HUES64 (cell line): Measurements from ENCODE around the gene SUMO3.

Experiments used
- H3K27ac ChIP-seq: 2 replicates; pipeline ENCODE4 v1.7.0; 2013; ENCODE audit warnings: low read depth, low read length, inconsistent platforms
- H3K27me3 ChIP-seq: 2 replicates; pipeline ENCODE4 v1.6.1; 2013; ENCODE audit warnings: mild to moderate bottlenecking, low read length; ENCODE audit not compliant: insufficient read depth
- H3K36me3 ChIP-seq: 2 replicates; pipeline ENCODE4 v1.6.1; 2013; ENCODE audit warnings: mild to moderate bottlenecking, low read length; ENCODE audit not compliant: insufficient read depth
- H3K4me1 ChIP-seq: 2 replicates; pipeline ENCODE4 v1.6.1; 2013; ENCODE audit warnings: mild to moderate bottlenecking, low read length, moderate library complexity; ENCODE audit not compliant: insufficient read depth
- H3K4me3 ChIP-seq: 2 replicates; pipeline ENCODE4 v1.5.1; 2013; ENCODE audit warnings: mild to moderate bottlenecking, low read length, moderate library complexity
- H3K9ac ChIP-seq: 2 replicates; pipeline ENCODE4 v1.6.1; 2013; ENCODE audit warnings: mild to moderate bottlenecking, low read depth, low read length
- H3K9me3 ChIP-seq: 2 replicates; pipeline ENCODE4 v1.6.1; 2013; ENCODE audit warnings: low read depth, low read length; ENCODE audit not compliant: insufficient read depth
- WGBS: fragments of 150-250, 120-280 bp; methylation state at CpG from one replicate; pipeline ENCODE4 v1.1.7; 2013; ENCODE audit warnings: missing lambda C conversion rate; 5-methylcytosine and 5-hydroxymethylcytosine counted together

The SUMO3 gene

DNA sequence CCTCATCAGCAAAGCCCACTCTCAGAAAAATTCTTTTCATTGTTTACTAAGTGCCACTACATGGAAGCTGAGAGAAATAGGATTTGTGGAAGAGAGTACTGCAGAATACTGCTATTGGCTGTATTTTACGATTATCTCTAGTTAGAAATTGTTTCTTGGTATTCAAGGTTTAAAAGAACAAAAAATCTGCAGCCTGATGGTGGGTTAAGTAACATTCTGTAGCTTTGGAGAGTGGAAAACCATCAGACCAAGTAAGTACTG lies 28.3 kb upstream of the SUMO3 start:
- Histone ChIP-seq H3K4me1 (peaks cover 6% of the 10 kb centered on the region), H3K4me3 (peak overlapping the region; percentile 37), H3K27ac (no peak overlapping the region), H3K9ac (no peak overlapping the region), H3K27me3 (no peaks in the 10 kb centered on the region), H3K9me3 (no peaks in the 10 kb centered on the region), H3K36me3 (peaks cover 26% of the 10 kb centered on the region)
- 85% methylated on average over 1 of the region's 1 CpG for WGBS

- no peaks in the 10 kb centered on the region for H3K9me3 ChIP-seq
- peaks cover 6% of the 10 kb centered on the region for H3K4me1 ChIP-seq
- peaks cover 21% of the 10 kb centered on the region for H3K36me3 ChIP-seq
- peak overlapping the region; percentile 37 for H3K4me3 ChIP-seq
- H3K27ac ChIP-seq = no peak overlapping the region
- no peaks in the 10 kb centered on the region for H3K27me3 ChIP-seq
- WGBS = 25% methylated on average over 34 of the region's 34 CpGs
- no peak overlapping the region for H3K9ac ChIP-seq
These were observed 27.8 kb upstream of the SUMO3 start for GRCh38 chr21:44845418-44846223.

- no peak overlapping the region for H3K9ac ChIP-seq
- WGBS = 54% methylated on average over 16 of the region's 16 CpGs
- no peaks in the 10 kb centered on the region for H3K9me3 ChIP-seq
- H3K36me3 ChIP-seq = peaks cover 7% of the 10 kb centered on the region
- H3K27ac ChIP-seq = no peak overlapping the region
- no peak overlapping the region for H3K4me3 ChIP-seq
- no peaks in the 10 kb centered on the region for H3K27me3 ChIP-seq
- H3K4me1 ChIP-seq = peaks cover 6% of the 10 kb centered on the region
These were observed 26.4 kb upstream of the SUMO3 start for GRCh38 chr21:44844256-44844655.

- Histone ChIP-seq H3K9me3 (no peaks in the 10 kb centered on the region), H3K27me3 (no peaks in the 10 kb centered on the region), H3K9ac (no peak overlapping the region), H3K4me1 (peaks cover 6% of the 10 kb centered on the region), H3K27ac (no peak overlapping the region), H3K4me3 (no peak overlapping the region), H3K36me3 (no peaks in the 10 kb centered on the region)
- 90% methylated on average over 22 of the region's 23 CpGs for WGBS
These were observed 25.0 kb upstream of the SUMO3 start for GRCh38 chr21:44842721-44843445.

DNA sequence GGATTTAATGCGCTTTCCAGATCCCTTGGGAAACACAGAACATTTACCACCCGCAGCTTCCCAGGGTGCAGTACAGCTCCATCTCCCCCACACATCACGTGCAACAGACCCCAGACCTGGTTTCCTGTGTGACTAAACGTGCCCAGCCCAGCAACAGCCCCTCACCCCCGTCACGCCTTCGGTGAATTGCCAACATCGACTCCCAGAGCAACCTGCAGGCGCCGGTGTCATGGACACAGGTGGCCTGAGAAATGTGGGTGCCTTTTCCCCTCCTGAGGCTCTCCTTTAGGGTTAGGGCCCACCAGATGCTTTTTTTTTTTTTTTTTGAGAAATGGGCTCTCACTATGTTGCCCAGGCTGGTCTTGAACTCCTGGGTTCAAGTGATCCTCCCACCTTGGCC lies 24.2 kb upstream of the SUMO3 start:
- peaks cover 6% of the 10 kb centered on the region for H3K4me1 ChIP-seq
- no peak overlapping the region for H3K4me3 ChIP-seq
- H3K9me3 ChIP-seq = no peaks in the 10 kb centered on the region
- H3K27me3 ChIP-seq = no peaks in the 10 kb centered on the region
- no peak overlapping the region for H3K9ac ChIP-seq
- H3K36me3 ChIP-seq = no peaks in the 10 kb centered on the region
- 90% methylated on average over 10 of the region's 10 CpGs for WGBS
- H3K27ac ChIP-seq = no peak overlapping the region

DNA sequence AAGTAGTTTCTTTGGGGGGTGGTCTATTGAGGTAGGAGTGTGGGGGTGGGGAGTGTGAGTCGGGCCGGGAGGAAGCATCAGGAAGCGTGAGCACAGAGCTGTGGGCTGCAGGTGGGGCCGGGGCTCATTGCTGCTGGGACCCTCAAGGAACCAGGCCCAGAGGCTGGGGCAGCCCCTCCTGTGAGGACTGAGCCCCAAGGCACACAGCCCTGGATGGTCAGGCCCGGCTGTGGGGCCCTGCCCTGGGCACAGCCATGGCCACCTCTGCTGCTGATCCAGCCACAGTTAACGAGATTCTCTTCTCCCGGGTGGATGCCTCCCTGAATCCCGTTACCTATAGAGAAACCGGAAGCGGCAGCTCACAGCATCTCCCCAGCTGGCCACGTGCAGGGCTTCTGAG lies 22.9 kb upstream of the SUMO3 start:
- H3K4me3 ChIP-seq = no peak overlapping the region
- H3K36me3 ChIP-seq = no peaks in the 10 kb centered on the region
- H3K27me3 ChIP-seq = no peaks in the 10 kb centered on the region
- no peak overlapping the region for H3K27ac ChIP-seq
- no peak overlapping the region for H3K9ac ChIP-seq
- no peaks in the 10 kb centered on the region for H3K4me1 ChIP-seq
- H3K9me3 ChIP-seq = no peaks in the 10 kb centered on the region
- 87% methylated on average over 11 of the region's 11 CpGs for WGBS

DNA sequence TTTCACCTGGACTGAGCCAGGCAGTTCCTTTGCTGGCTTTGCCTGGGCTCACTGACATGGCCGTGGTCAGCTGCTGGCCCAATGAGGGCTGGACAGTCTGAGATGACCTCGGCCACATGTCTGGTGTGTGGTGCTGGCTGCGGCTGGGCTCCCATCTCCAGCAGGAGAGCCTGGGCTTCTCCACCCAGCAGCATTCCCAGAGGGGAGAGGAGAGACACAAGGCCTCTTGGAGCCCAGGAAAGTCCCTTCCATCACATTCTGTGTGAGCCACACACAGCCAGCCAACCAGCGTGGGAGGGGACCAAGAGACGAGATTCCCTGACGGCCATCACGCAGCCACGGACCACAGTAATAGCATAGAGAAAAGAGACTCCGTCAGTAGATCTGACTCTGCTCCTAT lies 21.1 kb upstream of the SUMO3 start:
- no peaks in the 10 kb centered on the region for H3K27me3 ChIP-seq
- H3K36me3 ChIP-seq = no peaks in the 10 kb centered on the region
- H3K4me1 ChIP-seq = no peaks in the 10 kb centered on the region
- no peak overlapping the region for H3K4me3 ChIP-seq
- H3K9ac ChIP-seq = no peak overlapping the region
- 94% methylated on average over 9 of the region's 9 CpGs for WGBS
- no peaks in the 10 kb centered on the region for H3K9me3 ChIP-seq
- H3K27ac ChIP-seq = no peak overlapping the region

DNA sequence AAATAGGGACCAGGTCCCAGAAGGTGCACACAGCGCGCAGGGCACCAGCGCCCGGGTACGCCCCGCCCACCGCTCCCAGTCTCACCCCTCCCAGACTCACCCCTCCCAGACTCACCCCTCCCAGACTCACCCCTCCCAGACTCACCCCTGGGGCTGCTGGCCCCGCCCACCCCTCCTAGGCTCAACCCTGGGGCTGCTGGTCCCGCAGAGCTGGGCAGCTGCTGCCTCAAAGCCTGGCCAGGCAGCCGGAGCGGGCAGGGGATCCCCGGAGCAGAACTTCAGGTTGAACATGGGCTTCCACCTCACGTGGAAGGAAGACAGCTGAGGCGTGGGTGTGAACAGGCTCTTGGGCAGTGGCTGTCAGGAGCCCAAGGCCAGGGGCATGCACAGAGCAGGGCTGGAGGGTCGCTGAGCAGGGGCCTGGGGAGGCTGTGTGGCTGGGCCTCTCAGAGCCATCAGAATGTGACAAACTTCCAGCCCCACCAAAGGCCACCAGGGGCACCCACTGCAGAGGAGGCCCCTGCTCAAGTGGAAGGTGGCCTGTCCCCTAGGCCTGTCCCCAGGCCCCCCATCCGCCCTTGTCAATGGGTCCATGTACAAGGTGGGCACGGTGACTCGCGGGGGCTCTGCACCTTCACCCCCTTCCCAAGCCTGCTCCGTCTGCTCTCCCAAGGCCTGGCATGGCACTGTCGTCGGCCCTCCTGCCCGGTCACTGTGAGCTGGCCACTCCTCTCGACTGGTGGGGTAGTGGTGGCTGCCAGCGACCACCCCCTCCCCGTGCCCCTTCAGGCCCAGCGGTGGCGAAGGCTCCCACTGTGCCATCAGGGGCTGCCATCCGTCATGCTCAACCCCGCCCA lies 20.4 kb upstream of the SUMO3 start:
- Histone ChIP-seq H3K9ac (no peak overlapping the region), H3K27me3 (no peaks in the 10 kb centered on the region)

DNA sequence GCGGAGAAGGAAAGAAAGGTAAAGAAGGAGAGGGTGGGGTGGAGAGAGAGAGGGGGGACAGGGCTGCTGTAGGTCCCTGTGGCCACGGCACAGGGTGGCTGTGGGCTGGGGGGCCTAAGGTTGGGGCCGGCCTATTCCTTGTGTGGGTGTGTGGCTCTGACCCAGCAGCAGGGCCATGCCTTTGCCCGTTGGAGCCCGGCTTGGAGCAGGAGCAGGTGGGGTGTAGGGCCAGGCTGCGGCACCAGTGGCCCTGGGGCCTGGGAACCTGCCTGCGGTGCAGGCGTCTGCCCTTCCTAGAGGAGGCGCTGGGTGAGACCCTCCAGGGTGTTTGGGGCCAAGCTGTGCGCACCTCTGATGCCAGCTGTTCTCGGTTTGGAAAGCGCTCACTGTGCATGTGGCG lies 19.7 kb upstream of the SUMO3 start:
- Histone ChIP-seq H3K36me3 (no peaks in the 10 kb centered on the region), H3K9ac (no peak overlapping the region), H3K27me3 (no peaks in the 10 kb centered on the region), H3K9me3 (no peaks in the 10 kb centered on the region), H3K4me3 (no peak overlapping the region), H3K27ac (no peak overlapping the region), H3K4me1 (no peaks in the 10 kb centered on the region)
- 93% methylated on average over 13 of the region's 13 CpGs for WGBS

More for the DNA sequence above, 20.4 kb upstream of the SUMO3 start:
- Histone ChIP-seq H3K4me1 (no peaks in the 10 kb centered on the region), H3K9me3 (no peaks in the 10 kb centered on the region), H3K36me3 (no peaks in the 10 kb centered on the region), H3K27ac (no peak overlapping the region), H3K4me3 (no peak overlapping the region)
- 88% methylated on average over 30 of the region's 30 CpGs for WGBS

- Histone ChIP-seq H3K9me3 (no peaks in the 10 kb centered on the region), H3K36me3 (no peaks in the 10 kb centered on the region), H3K4me1 (no peaks in the 10 kb centered on the region), H3K4me3 (no peak overlapping the region), H3K27ac (no peak overlapping the region), H3K27me3 (no peaks in the 10 kb centered on the region), H3K9ac (no peak overlapping the region)
- WGBS = 88% methylated on average over 37 of the region's 37 CpGs
These were observed 19.0 kb upstream of the SUMO3 start for GRCh38 chr21:44836666-44837471.

- no peaks in the 10 kb centered on the region for H3K36me3 ChIP-seq
- H3K4me3 ChIP-seq = no peak overlapping the region
- no peaks in the 10 kb centered on the region for H3K9me3 ChIP-seq
- H3K27ac ChIP-seq = no peak overlapping the region
- H3K9ac ChIP-seq = no peak overlapping the region
- no peaks in the 10 kb centered on the region for H3K4me1 ChIP-seq
- WGBS = 87% methylated on average over 3 of the region's 3 CpGs
- H3K27me3 ChIP-seq = no peaks in the 10 kb centered on the region
These were observed 18.4 kb upstream of the SUMO3 start for GRCh38 chr21:44836349-44836665.
